A673 (cell line): Measurements from ENCODE around the gene ESR2. TPM values are rescaled to one million over a fixed set of nuclear protein-coding genes. Genes with fewer than 3 reads are reported as not detected.

ENCODE experiments used
- BruUV-seq: library from RNA; stranded (reverse); fragments of 400-500 nt; replicated peaks from 2 replicates; lab custom pipeline; 2021; lab: Mats Ljungman, UMichigan
- CTCF ChIA-PET: fragments of 300-600 bp; sonication (Branson Sonifier 250); formaldehyde crosslinking; loops from one replicate; lab custom pipeline; 2022; ENCODE audit warnings: antibody characterized with exemption; lab: Charles Lee
- POLR2A ChIA-PET: fragments of 300-600 bp; sonication (Branson Sonifier 250); formaldehyde crosslinking; loops from one replicate; lab custom pipeline; 2022; ENCODE audit warnings: antibody characterized with exemption; ENCODE audit not compliant: low non-redundant PET; lab: Charles Lee
- DNase-seq: peaks from one replicate; pipeline ENCODE4 v3.0.0-alpha.2; 2015; ENCODE audit warnings: low spot score
- H3K27ac ChIP-seq: fragments of 200-600 bp; sonication (generic); 2 replicates; pipeline ENCODE4 v1.5.1; 2016; ENCODE audit warnings: mixed run types, low read depth, mild to moderate bottlenecking, mixed read lengths, antibody characterized with exemption, low read length; ENCODE audit not compliant: poor library complexity, severe bottlenecking
- H3K27me3 ChIP-seq: fragments of 200-600 bp; sonication (generic); replicated peaks from 2 replicates; pipeline ENCODE4 v1.6.1; 2017; ENCODE audit warnings: mixed run types, low read depth, mild to moderate bottlenecking, mixed read lengths, antibody characterized with exemption, low read length; ENCODE audit not compliant: insufficient read depth, poor library complexity
- H3K36me3 ChIP-seq: fragments of 200-600 bp; sonication (generic); 2 replicates; pipeline ENCODE4 v1.6.1; 2016; ENCODE audit warnings: mixed run types, mild to moderate bottlenecking, mixed read lengths, antibody characterized with exemption, low read length; ENCODE audit not compliant: insufficient read depth, poor library complexity, severe bottlenecking
- H3K4me1 ChIP-seq: fragments of 200-600 bp; sonication (generic); 2 replicates; pipeline ENCODE4 v1.6.1; 2017; ENCODE audit warnings: mixed run types, mild to moderate bottlenecking, mixed read lengths, antibody characterized with exemption, low read length; ENCODE audit not compliant: insufficient read depth, poor library complexity, severe bottlenecking
- H3K4me3 ChIP-seq: fragments of 200-600 bp; sonication (generic); 2 replicates; pipeline ENCODE4 v1.5.1; 2016; ENCODE audit warnings: low read depth, mixed run types, mild to moderate bottlenecking, mixed read lengths, low read length; ENCODE audit not compliant: poor library complexity, severe bottlenecking
- H3K9me3 ChIP-seq: fragments of 200-600 bp; sonication (generic); 2 replicates; pipeline ENCODE4 v1.6.1; 2016; ENCODE audit warnings: mixed run types, low read depth, mild to moderate bottlenecking, mixed read lengths, antibody characterized with exemption, low read length; ENCODE audit not compliant: poor library complexity, severe bottlenecking
- EZH2 ChIP-seq: fragments of 200-600 bp; sonication (generic); IDR thresholded peaks from 2 replicates; pipeline ENCODE4 v1.6.1; 2017; ENCODE audit warnings: borderline replicate concordance, low read depth, mild to moderate bottlenecking, mixed read lengths, antibody characterized with exemption, low read length; ENCODE audit not compliant: poor library complexity, severe bottlenecking
- intact Hi-C: fragments of 100-400 bp; cut with micrococcal nuclease; formaldehyde crosslinking; loops from one replicate; pipeline ENCODE4 v1.10.0; 2022; ENCODE audit not compliant: unreplicated experiment
- total RNA-seq: library from RNA; stranded (reverse); gene quantifications from 2 replicates; pipeline ENCODE4 v1.2.3, GENCODE V29; 2021
- TF ChIP-seq, protein P1 (sequence below): fragments of 300-800, 200-600 bp; sonication (generic); conservative IDR thresholded peaks from 2 replicates; pipeline ENCODE4 v1.5.1; 2017; ENCODE audit warnings: low read depth, mild to moderate bottlenecking, antibody characterized with exemption, low read length, moderate library complexity, mixed read lengths

The ESR2 gene
- total RNA-seq, 1 experiment from 2014 or later = 0.71 TPM

DNA sequence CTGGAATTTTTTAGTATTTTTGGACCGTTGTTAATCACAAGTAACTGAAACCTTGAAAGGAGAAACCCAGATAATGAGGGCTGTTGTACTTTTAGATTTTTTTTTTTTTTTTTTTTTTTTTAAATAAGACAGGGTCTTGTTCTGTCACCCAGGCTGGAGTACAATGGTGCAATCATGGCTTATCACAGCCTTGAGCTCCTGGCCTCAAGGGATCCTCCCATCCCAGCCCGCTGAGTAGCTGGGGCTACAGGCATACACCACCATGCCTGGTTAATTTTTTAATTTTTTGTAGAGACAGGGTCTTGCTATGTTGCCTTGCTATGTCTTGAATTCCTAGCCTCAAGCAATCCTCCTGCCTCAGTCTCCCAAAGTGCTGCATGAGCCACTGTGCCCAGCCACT lies 229.7 kb downstream of the ESR2 start:
- no peak for TF ChIP-seq EZH2
- TF ChIP-seq, protein P1, sequence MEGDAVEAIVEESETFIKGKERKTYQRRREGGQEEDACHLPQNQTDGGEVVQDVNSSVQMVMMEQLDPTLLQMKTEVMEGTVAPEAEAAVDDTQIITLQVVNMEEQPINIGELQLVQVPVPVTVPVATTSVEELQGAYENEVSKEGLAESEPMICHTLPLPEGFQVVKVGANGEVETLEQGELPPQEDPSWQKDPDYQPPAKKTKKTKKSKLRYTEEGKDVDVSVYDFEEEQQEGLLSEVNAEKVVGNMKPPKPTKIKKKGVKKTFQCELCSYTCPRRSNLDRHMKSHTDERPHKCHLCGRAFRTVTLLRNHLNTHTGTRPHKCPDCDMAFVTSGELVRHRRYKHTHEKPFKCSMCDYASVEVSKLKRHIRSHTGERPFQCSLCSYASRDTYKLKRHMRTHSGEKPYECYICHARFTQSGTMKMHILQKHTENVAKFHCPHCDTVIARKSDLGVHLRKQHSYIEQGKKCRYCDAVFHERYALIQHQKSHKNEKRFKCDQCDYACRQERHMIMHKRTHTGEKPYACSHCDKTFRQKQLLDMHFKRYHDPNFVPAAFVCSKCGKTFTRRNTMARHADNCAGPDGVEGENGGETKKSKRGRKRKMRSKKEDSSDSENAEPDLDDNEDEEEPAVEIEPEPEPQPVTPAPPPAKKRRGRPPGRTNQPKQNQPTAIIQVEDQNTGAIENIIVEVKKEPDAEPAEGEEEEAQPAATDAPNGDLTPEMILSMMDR = no peak
- H3K9me3 ChIP-seq = no peaks in the 10 kb centered on the region
- intact Hi-C loops = no loop called here
- H3K27me3 ChIP-seq = no peaks in the 10 kb centered on the region
- no peak overlapping the region for H3K4me3 ChIP-seq
- H3K4me1 ChIP-seq = no peaks in the 10 kb centered on the region
- no peaks in the 10 kb centered on the region for H3K36me3 ChIP-seq
- CTCF ChIA-PET = no interaction called here
- POLR2A ChIA-PET = no interaction called here
- no TSS peak for BruUV-seq
- no peak for DNase-seq
- no peak overlapping the region for H3K27ac ChIP-seq

DNA sequence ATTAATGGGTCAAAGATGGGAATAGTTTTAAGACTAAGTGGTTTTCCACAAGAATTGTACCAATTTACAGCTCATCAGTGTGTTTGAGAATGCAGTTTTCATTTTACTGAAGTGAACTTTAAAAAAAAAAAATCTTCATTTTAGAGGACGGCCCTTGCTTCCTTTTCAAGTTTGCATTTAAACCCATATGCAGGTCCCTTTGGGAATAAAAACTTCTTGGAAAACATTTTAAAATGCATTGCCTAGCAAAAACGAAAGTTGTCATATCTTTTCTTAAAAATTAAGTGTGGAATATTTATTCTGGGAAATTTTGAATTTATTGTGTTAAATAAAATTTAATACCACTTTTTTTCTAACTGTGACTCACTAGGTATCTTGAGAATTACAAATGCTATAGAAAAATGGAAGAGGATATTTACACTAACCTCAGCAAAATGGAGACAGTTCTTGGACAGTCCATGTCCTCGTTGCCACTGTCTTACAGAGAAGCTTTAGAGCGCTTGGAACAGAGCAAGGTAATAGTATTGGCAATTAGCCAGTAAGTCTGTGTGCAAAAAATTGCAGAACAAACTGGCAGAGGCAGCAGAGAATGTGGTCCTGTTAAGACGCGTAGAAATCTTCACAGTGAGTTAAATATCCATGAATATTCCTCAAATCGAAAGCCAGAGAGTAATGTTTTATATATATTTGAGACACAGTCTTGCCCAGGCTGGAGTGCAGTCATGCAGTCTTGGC lies 231.6 kb downstream of the ESR2 start:
- H3K4me3 ChIP-seq = no peak overlapping the region
- no peaks in the 10 kb centered on the region for H3K36me3 ChIP-seq
- POLR2A ChIA-PET = no interaction called here
- DNase-seq = no peak
- no peak for TF ChIP-seq EZH2
- TF ChIP-seq, protein P1 = no peak
- BruUV-seq = no TSS peak
- H3K27me3 ChIP-seq = no peaks in the 10 kb centered on the region
- CTCF ChIA-PET = interaction anchor here (0.9 kb wide), 1 partner anchor 241 kb away, joined by 3 read pairs; no protein-coding TSS in a partner anchor
- H3K27ac ChIP-seq = no peak overlapping the region
- H3K9me3 ChIP-seq = no peaks in the 10 kb centered on the region
- H3K4me1 ChIP-seq = no peaks in the 10 kb centered on the region
- intact Hi-C loops = no loop called here

DNA sequence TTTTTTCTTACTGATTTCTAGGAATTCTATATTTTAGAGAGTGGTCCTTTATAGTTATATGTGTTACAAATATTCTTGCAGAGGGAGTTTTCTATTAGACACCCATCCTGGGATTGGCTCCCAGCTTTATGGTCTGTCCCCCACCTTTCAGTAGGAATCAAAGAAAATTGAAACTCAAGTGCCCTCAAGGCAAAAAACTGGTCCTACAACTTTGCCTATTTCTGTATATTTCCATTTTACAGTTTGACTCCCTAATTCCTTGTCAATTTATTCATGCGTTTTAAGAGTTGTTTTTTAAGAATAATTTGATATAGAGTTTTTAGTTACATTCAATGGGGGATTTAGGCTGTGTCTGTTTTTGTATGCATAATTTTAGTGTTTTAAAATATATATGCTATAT lies 232.5 kb downstream of the ESR2 start:
- no peak for TF ChIP-seq EZH2
- TF ChIP-seq, protein P1 = no peak
- H3K4me1 ChIP-seq = no peaks in the 10 kb centered on the region
- ChIA-PET CTCF (interaction anchor here (0.9 kb wide), 1 partner anchor 242 kb away, joined by 3 read pairs; no protein-coding TSS in a partner anchor), POLR2A (no interaction called here)
- H3K27ac ChIP-seq = no peak overlapping the region
- no peak overlapping the region for H3K4me3 ChIP-seq
- BruUV-seq = no TSS peak
- H3K9me3 ChIP-seq = no peaks in the 10 kb centered on the region
- no peaks in the 10 kb centered on the region for H3K27me3 ChIP-seq
- DNase-seq = no peak
- intact Hi-C loops = no loop called here
- no peaks in the 10 kb centered on the region for H3K36me3 ChIP-seq
